Fibroblast of gingiva (primary cell): ENCODE results near the gene COMMD4.
"Not testable (repeated sequence)": the region's sequence is repeated elsewhere in the genome, so short reads cannot be mapped to it uniquely, and the experiment has no call there.

Experiments used
- DNase-seq: peaks from one replicate; pipeline ENCODE4 v3.0.0-alpha.2; 2011; ENCODE audit warnings: low read depth

The COMMD4 gene

DNA sequence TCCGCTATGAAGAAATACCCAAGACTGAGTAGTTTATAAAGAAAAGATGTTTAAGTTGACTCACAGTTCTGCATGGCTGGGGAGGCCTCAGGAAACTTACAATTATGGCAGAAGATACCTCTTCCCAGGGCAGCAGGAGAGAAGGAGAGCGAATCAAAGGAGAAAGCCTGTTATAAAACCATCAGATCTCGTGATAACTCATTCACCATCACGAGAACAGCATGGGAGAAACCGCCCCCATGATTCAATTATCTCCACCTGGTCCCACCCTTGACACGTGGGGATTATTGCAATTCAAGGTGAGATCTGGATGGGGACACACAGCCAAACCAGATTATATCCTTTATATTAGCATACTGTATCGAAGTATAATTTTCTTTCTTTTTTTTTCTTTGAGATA is 3.8 kb upstream of the COMMD4 start:
- DNase-seq, result not testable (repeated sequence)

GRCh38 chr15:75333654-75334419 is 2.0 kb upstream of the COMMD4 start:
- DNase-seq, result not testable (repeated sequence)

GRCh38 chr15:75335313-75335704 is 554 bp upstream of the COMMD4 start:
- DNase-seq, result no peak

- no peak for DNase-seq
Measured at GRCh38 chr15:75338661-75339240, 2.9 kb downstream of the COMMD4 start.

DNA sequence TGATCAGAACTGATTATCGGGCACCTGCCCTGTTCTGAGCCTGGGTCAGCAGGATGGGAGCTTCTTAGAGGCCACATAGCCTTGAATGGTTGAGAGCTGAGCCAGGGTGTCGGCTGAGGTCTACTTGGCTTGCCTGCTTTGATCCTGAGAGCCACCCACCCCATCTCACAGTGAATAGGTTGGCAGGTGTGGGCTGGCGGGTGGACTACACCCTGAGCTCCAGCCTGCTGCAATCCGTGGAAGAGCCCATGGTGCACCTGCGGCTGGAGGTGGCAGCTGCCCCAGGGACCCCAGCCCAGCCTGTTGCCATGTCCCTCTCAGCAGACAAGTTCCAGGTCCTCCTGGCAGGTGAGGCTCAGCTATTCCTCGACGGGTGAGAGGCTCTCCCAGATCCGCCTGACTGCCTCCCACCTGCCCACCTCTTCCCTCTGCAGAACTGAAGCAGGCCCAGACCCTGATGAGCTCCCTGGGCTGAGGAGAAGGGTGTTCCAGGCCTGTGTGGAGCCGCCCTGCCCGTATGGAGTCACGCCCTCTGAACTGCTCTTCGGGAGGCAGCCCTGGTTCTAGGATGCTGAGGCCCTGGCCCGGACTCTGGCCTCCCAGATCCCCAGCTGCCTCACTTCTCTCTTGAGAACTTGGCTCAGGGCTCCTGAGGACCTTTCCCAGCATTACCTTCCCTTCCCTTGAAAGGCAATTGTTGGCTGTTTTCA is 3.8 kb downstream of the COMMD4 start:
- no peak for DNase-seq

- no peak for DNase-seq
Measured at GRCh38 chr15:75342221-75342620, 6.4 kb downstream of the COMMD4 start.

- DNase-seq, result peak; percentile 57
Measured at GRCh38 chr15:75343953-75344352, 8.1 kb downstream of the COMMD4 start.

- no peak for DNase-seq
Measured at GRCh38 chr15:75346796-75347221, 10.9 kb downstream of the COMMD4 start, which contains the start of gene NEIL1. Gene NEIL1, plus strand, starts transcription at chr15:75347039. Its CDS starts 1,867 bp downstream, at chr15:75348906.

DNA sequence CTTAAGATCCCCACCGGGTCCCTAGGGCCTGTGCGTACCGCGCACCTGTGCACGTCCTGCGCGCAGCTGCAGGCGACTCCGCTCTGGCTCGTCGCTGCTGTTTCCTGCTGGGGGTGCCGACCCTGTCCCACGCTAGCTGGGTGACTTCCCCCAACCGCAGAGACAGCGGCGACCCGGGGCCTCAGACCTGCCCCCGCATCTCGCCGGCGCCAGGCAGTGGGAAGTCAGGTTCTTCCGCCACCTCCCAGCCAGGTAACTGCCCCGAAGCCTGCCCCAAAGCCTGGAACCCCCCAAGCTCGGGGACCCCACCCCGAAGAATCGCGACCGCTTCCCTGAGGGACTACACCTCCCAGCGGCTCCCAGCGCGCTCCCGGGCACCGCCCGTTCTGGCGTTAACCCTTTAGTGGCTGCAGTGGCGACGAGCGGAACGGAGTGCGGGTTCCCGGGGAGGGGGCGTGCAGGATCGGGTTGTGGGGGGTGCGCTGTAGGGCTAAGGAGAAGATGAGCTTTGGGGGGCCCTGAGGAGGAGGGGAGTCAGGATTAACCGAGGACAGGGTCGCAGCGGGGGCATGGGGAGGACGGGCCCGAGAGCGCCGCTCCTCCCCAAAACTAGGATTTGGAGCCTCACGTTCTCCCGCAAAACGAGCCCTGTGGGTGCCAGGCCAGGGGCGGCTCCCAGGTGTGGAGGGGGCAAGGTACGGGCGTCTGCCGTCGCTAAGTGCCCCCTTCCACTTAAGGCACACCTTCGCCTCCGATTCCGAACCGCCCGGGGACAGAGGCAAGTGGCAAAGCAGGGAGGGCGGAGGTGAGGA is 11.6 kb downstream of the COMMD4 start:
- DNase-seq, result no peak

DNA sequence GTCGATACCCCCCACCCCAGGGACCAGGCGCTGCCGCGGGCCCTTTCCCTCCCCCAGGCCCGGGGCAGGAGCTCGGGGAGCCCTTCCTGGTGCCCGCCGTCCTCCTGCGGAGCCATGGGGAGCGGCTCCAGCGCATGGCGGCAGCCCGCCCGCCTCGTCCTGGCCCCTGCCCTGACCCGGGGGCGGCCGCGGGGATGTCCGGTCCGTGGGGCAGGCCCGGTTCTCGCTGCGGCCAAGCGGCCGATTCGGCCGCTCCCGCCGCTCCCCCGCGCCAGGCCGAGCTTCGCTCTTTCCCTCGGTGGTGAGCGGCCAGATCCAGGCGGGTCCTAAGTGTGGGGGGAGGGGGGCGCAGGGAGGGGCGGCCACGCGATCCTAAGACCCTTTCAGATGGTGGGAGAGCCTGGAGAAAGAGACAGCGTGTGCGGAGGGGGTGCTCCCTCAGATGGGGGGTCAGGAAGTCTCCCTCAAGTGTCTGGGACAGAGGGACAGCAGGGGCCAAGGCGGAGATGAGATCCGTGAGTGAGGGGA is 12.2 kb downstream of the COMMD4 start:
- no peak for DNase-seq

GRCh38 chr15:75348562-75349350 is 12.9 kb downstream of the COMMD4 start:
- DNase-seq, result no peak

DNA sequence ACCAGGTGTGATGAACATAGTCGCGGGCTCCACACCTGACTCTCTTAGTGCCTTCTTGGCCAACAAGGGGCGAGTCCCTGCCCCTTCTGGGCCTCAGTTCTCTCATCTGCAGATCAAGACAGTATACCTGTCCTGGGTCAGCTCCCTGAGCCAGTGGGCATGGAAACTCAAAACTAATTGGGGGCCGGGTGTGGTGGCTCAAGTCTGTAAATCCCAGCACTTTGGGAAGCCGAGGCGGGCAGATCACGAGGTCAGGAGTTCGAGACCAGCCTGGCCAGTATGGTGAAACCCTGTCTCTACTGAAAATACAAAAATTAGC is 13.4 kb downstream of the COMMD4 start:
- not testable (repeated sequence) for DNase-seq

DNA sequence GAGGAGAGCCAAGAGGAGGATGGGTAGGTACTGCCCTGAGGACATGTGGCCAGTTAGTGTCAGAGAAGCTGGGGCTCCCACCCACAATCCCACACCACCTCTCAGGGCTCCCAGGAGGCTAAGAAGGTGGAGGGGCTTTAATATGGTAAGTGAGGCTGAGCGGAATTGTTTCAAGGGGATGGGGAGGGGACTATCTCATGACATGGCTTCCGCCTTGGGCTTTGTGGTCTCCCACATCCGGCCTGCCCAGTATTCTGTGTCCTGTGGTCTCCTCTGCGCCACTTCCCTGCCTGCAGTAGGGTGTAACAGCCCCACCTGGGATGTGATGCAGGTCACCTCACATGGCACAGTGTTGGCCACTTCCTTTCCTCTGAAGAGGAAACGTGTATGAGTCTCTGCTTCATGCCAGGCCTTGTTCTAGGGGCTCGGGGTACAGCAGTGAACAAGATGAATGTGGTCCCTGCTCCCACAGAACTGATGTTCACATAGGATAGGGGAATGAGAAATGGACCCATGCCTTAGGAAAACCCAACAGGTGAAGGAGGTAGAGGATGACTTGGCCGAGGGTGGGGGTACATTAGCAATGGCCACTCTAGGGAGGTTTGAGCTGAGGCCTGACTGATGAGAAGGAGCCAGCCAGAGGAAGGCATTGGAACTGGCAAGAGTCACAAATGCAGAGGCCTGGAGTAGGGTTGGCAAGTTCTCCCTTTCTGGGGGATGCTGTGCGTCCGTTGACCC is 14.2 kb downstream of the COMMD4 start:
- no peak for DNase-seq

GRCh38 chr15:75350601-75351361 is 14.9 kb downstream of the COMMD4 start:
- no peak for DNase-seq

DNA sequence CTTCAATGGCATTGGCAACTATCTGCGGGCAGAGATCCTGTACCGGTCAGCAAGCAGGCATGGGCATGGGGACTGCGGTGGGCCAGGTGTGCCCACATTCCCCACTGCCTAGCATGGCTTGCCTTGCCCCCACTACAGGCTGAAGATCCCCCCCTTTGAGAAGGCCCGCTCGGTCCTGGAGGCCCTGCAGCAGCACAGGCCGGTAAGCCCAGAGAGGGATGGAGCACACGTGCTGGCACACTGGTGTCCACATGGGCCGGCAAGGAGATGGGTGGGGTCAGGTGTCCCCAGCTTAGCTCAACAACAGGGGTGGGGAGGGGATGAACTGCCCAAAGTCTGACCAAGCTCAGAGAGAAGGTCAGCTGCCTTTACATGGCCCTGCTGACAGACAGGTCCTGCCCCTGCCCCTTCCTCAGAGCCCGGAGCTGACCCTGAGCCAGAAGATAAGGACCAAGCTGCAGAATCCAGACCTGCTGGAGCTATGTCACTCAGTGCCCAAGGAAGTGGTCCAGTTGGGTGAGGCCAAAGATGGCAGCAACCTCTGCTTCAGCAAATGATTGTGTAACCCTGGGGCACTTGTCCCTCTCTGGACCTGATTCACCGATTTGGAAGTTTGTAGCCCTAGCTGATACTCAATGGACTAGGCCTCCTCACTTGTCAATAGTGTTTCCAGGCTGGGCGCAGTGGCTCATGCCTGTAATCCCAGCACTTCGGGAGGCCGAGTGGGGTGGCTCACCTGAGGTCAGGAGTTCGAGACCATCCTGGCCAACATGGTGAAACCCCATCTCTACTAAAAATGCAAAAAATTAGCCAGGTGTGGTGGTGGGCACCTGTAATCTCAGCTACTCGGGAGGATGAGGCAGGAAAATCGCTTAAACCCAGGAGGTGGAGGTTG is 16.6 kb downstream of the COMMD4 start:
- DNase-seq, result no peak

GRCh38 chr15:75353604-75354003 is 17.7 kb downstream of the COMMD4 start:
- no peak for DNase-seq

DNA sequence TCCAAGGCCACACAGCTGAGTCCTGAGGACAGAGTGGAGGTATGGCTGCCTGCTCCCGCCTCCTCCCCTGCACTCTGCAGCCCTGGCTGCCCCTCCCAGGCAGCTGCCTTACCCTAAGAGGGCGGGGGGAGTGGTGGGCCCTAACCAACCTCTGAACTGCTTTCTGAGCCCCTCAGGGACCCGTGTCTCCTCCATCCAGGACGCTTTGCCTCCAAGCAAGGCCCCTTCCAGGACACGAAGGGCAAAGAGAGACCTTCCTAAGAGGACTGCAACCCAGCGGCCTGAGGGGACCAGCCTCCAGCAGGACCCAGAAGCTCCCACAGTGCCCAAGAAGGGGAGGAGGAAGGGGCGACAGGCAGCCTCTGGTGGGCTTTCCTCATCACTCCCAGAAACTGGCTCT is 18.6 kb downstream of the COMMD4 start:
- no peak for DNase-seq

- DNase-seq, result no peak
Measured at GRCh38 chr15:75355369-75355768, 19.5 kb downstream of the COMMD4 start.

DNA sequence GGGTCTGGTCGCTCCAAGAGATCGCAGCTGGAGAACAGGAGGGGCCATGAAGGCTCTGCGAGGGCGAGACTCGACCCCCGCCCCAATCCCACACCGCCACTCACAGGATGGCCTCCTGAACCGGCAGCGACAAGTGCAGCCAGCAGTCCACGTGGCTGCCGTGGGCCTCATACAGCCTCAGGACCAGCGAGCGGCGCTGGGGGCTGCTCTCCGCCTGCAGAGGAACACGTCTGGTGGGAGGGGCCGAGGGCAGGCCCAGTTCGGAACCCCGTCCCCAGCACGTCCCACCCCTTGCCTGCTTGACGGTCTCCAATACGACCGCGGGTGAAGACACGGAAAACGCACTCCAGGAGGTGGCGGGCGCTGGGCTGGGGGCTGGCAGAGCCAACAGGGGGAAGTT is 20.1 kb downstream of the COMMD4 start:
- DNase-seq, result no peak
